ENCODE data around the gene SPRY1. TPM values are rescaled to one million over a fixed set of nuclear protein-coding genes. Genes with fewer than 3 reads are reported as not detected.
A peak's percentile ranks its signal among the peaks of the same experiment; 100 is the strongest.

The SPRY1 gene
- total and polyA plus RNA-seq, 2 donors from 2014 or later, result 18.3 to 134 TPM

- Histone ChIP-seq H3K4me1 (ENCODE audit: control insufficient read depth in 2 of 3, insufficient read depth in 2 of 3, low read depth in 1 of 3, low read length in 3 of 3) (peaks cover 4 to 14% (median 6%) of the 10 kb centered on the region in 3 donors), H3K9ac (ENCODE audit: low read length in 3 of 3) (no peak overlapping the region), H3K4me3 (ENCODE audit: low read length in 3 of 3) (no peak overlapping the region), H3K27ac (ENCODE audit: low read depth in 2 of 2, low read length in 2 of 2) (no peak overlapping the region), H3K27me3 (ENCODE audit: control insufficient read depth, insufficient read depth, low read length) (no peaks in the 10 kb centered on the region), H3K9me3 (ENCODE audit: control insufficient read depth in 2 of 3, insufficient read depth in 1 of 3, low read length in 3 of 3) (no peaks in the 10 kb centered on the region), H3K36me3 (ENCODE audit: control insufficient read depth in 2 of 3, insufficient read depth in 3 of 3, low read length in 3 of 3) (peaks cover 9 to 23% (median 10%) of the 10 kb centered on the region in 3 donors)
- no peak for TF ChIP-seq CTCF (IDR thresholded peaks at IDR 0.05; ENCODE audit: borderline replicate concordance, extremely low read depth, insufficient read depth)
- no peak for FAIRE-seq
- peak in 1 of 5 donors; percentile 74 for DNase-seq
- intact Hi-C loops (cut with DNase I), result loop anchor here (10.0 kb wide), 1 partner anchor 149 kb away; no protein-coding TSS in a partner anchor
Observed at GRCh38 chr4:123405267-123405865, 8.8 kb downstream of the SPRY1 start.

- Histone ChIP-seq H3K4me1 (ENCODE audit: control insufficient read depth in 2 of 3, insufficient read depth in 2 of 3, low read depth in 1 of 3, low read length in 3 of 3) (peaks cover 2 to 14% (median 3%) of the 10 kb centered on the region in 3 donors), H3K9ac (ENCODE audit: low read length in 3 of 3) (no peak overlapping the region), H3K36me3 (ENCODE audit: control insufficient read depth in 2 of 3, insufficient read depth in 3 of 3, low read length in 3 of 3) (peaks cover 9 to 23% (median 9%) of the 10 kb centered on the region in 3 donors), H3K9me3 (ENCODE audit: control insufficient read depth in 2 of 3, insufficient read depth in 1 of 3, low read length in 3 of 3) (no peaks in the 10 kb centered on the region), H3K27me3 (ENCODE audit: control insufficient read depth, insufficient read depth, low read length) (no peaks in the 10 kb centered on the region), H3K27ac (ENCODE audit: low read depth in 2 of 2, low read length in 2 of 2) (no peak overlapping the region), H3K4me3 (ENCODE audit: low read length in 3 of 3) (no peak overlapping the region)
- DNase-seq (no peak), FAIRE-seq (no peak)
- TF ChIP-seq CTCF (IDR thresholded peaks at IDR 0.05; ENCODE audit: borderline replicate concordance, extremely low read depth, insufficient read depth), result no peak
- intact Hi-C loops (cut with DNase I), result loop anchor here (10.0 kb wide), 1 partner anchor 148 kb away; no protein-coding TSS in a partner anchor
Observed at GRCh38 chr4:123406872-123407271, 10.3 kb downstream of the SPRY1 start.

- Histone ChIP-seq H3K36me3 (ENCODE audit: control insufficient read depth in 2 of 3, insufficient read depth in 3 of 3, low read length in 3 of 3) (peaks cover 0 to 8% (median 2%) of the 10 kb centered on the region in 3 donors), H3K9me3 (ENCODE audit: control insufficient read depth in 2 of 3, insufficient read depth in 1 of 3, low read length in 3 of 3) (no peaks in the 10 kb centered on the region), H3K9ac (ENCODE audit: low read length in 3 of 3) (no peak overlapping the region), H3K4me3 (ENCODE audit: low read length in 3 of 3) (no peak overlapping the region), H3K27me3 (ENCODE audit: control insufficient read depth, insufficient read depth, low read length) (no peaks in the 10 kb centered on the region), H3K27ac (ENCODE audit: low read depth in 2 of 2, low read length in 2 of 2) (no peak overlapping the region), H3K4me1 (ENCODE audit: control insufficient read depth in 2 of 3, insufficient read depth in 2 of 3, low read depth in 1 of 3, low read length in 3 of 3) (peaks cover 0 to 5% (median 0%) of the 10 kb centered on the region in 3 donors)
- intact Hi-C loops (cut with DNase I), result loop anchor here (10.0 kb wide), 1 partner anchor 146 kb away; no protein-coding TSS in a partner anchor
- FAIRE-seq (no peak), DNase-seq (no peak)
- TF ChIP-seq CTCF (IDR thresholded peaks at IDR 0.05; ENCODE audit: borderline replicate concordance, extremely low read depth, insufficient read depth), result no peak
Observed at GRCh38 chr4:123408471-123409084, 12.0 kb downstream of the SPRY1 start.
